Aorta (tissue), 5 donors: ENCODE measurements around the gene ASCC1. TPM values are rescaled to one million over a fixed set of nuclear protein-coding genes. Genes with fewer than 3 reads are reported as not detected.

ENCODE experiments used
- ATAC-seq: fragments of 200-7000 bp; cut with Tn5 transposase; one replicate; pipeline ENCODE4 v1.9.1; 2022; ENCODE audit warnings: moderate library complexity; ENCODE audit not compliant: low FRiP score
- DNase-seq, 2 donors: peaks; one replicate each; pipeline ENCODE4 v3.0.0-alpha.2; 2020
- H3K27ac ChIP-seq, 2 donors: one replicate each; pipeline ENCODE4 v1.5.1; 2013; ENCODE audit warnings: low read length in 2 of 2, mild to moderate bottlenecking in 2 of 2, moderate library complexity in 2 of 2, control low read depth in 1 of 2, inconsistent platforms in 1 of 2, low read depth in 1 of 2
- H3K27me3 ChIP-seq, 2 donors: one replicate each; pipeline ENCODE4 v1.6.1; 2013; ENCODE audit warnings: control low read depth in 1 of 2, low read length in 1 of 2, mild to moderate bottlenecking in 1 of 2, moderate library complexity in 1 of 2; ENCODE audit not compliant: insufficient read depth in 2 of 2, control insufficient read depth in 1 of 2
- H3K36me3 ChIP-seq, 2 donors: one replicate each; pipeline ENCODE4 v1.6.1; 2013; ENCODE audit warnings: control low read depth in 1 of 2, low read length in 1 of 2, mild to moderate bottlenecking in 1 of 2; ENCODE audit not compliant: insufficient read depth in 2 of 2, control insufficient read depth in 1 of 2
- H3K4me1 ChIP-seq, 2 donors: one replicate each; pipeline ENCODE4 v1.6.1; 2013; ENCODE audit warnings: low read length in 2 of 2, control low read depth in 1 of 2, mild to moderate bottlenecking in 1 of 2, moderate library complexity in 1 of 2; ENCODE audit not compliant: insufficient read depth in 2 of 2, control insufficient read depth in 1 of 2
- H3K4me3 ChIP-seq, 2 donors: one replicate each; pipeline ENCODE4 v1.5.1; 2013; ENCODE audit warnings: low read length in 2 of 2, control low read depth in 1 of 2, mild to moderate bottlenecking in 1 of 2
- H3K9me3 ChIP-seq: one replicate; pipeline ENCODE4 v1.6.1; 2013; ENCODE audit warnings: mild to moderate bottlenecking, low read length; ENCODE audit not compliant: control insufficient read depth
- WGBS, 2 donors: extraction: QIAGEN DNeasy Blood & Tissue Kit; methylation state at CpG; one replicate each; pipeline ENCODE4 v1.1.7; 2013; 5-methylcytosine and 5-hydroxymethylcytosine counted together
- intact Hi-C, 2 donors: fragments of 100-400 bp; cut with DNase I; formaldehyde crosslinking; loops; one replicate each; pipeline versions ENCODE4 v1.14.2 to v1.15.0; 2022
- polyA plus RNA-seq, 2 donors: library from polyadenylated mRNA; stranded (reverse); fragments of 200-250 nt; gene quantifications; one replicate each; pipeline ENCODE4 v1.2.3, GENCODE V29; 2013
- total RNA-seq, 2 donors: library from RNA; stranded (reverse); fragmentation: NEBNext Ultra II Directional; extraction: Animal tissue kit (Norgen Biotek cat#: 25700); gene quantifications; one replicate each; pipeline ENCODE4 v1.2.1, GENCODE V29; 2021
- donor health status: healthy with polysubstance abuse.
- donor health status: Bipolar disorder and iron deficiency.
- donor health status: DM: no; HTN: no; CAD: no.
- donor health status: DM: no; HTN: no; CAD: no.
- donor health status: DM: yes; HTN: yes; CAD: no.

Gene ASCC1
- total and polyA plus RNA-seq, 4 donors, result 19.7 to 32.3 (median 22.8) TPM

- Histone ChIP-seq H3K4me1 (no peaks in the 10 kb centered on the region), H3K9me3 (no peaks in the 10 kb centered on the region), H3K4me3 (no peak overlapping the region), H3K27ac (no peak overlapping the region), H3K36me3 (peaks cover 2 to 5% of the 10 kb centered on the region in 2 donors), H3K27me3 (no peaks in the 10 kb centered on the region)
- ATAC-seq, result no peak
- intact Hi-C loops, result no loop called here
- WGBS, 2 donors, result 98 to 99% methylated on average over 10 of the region's 10 CpGs
- DNase-seq, result no peak
Measured at GRCh38 chr10:72099600-72099921, 116.5 kb downstream of the ASCC1 start.

- WGBS, 2 donors, result 93 to 94% methylated on average over 6 of the region's 6 CpGs
- Histone ChIP-seq H3K27ac (no peak overlapping the region), H3K4me3 (no peak overlapping the region), H3K27me3 (no peaks in the 10 kb centered on the region), H3K4me1 (no peaks in the 10 kb centered on the region), H3K9me3 (no peaks in the 10 kb centered on the region), H3K36me3 (peaks cover 2 to 5% of the 10 kb centered on the region in 2 donors)
- intact Hi-C loops, result no loop called here
- DNase-seq, result no peak
- no peak for ATAC-seq
Measured at GRCh38 chr10:72098836-72099599, 117.1 kb downstream of the ASCC1 start.

GRCh38 chr10:72098301-72098835 lies 117.7 kb downstream of the ASCC1 start:
- Histone ChIP-seq H3K4me3 (no peak overlapping the region), H3K36me3 (peaks cover 2 to 5% of the 10 kb centered on the region in 2 donors), H3K9me3 (no peaks in the 10 kb centered on the region), H3K27ac (no peak overlapping the region), H3K4me1 (no peaks in the 10 kb centered on the region), H3K27me3 (no peaks in the 10 kb centered on the region)
- DNase-seq (no peak), ATAC-seq (peak; percentile 15)
- intact Hi-C loops, result no loop called here
- 89 to 98% methylated on average over 3 of the region's 3 CpGs for WGBS, 2 donors

- no peaks in the 10 kb centered on the region for H3K4me1 ChIP-seq
- H3K9me3 ChIP-seq, result no peaks in the 10 kb centered on the region
- H3K4me3 ChIP-seq, result no peak overlapping the region
- no peaks in the 10 kb centered on the region for H3K27me3 ChIP-seq
- WGBS, 2 donors, result 20 to 26% methylated on average over 9 of the region's 9 CpGs
- intact Hi-C loops, result no loop called here
- H3K27ac ChIP-seq, result no peak overlapping the region
- ATAC-seq (no peak), DNase-seq (no peak)
- H3K36me3 ChIP-seq, result peaks cover 2 to 5% of the 10 kb centered on the region in 2 donors
Measured at GRCh38 chr10:72097448-72098300, 118.4 kb downstream of the ASCC1 start.

- Histone ChIP-seq H3K4me1 (no peaks in the 10 kb centered on the region), H3K4me3 (no peak overlapping the region), H3K27ac (no peak overlapping the region), H3K36me3 (peaks cover 4 to 5% of the 10 kb centered on the region in 2 donors), H3K9me3 (no peaks in the 10 kb centered on the region), H3K27me3 (no peaks in the 10 kb centered on the region)
- intact Hi-C loops, result no loop called here
- no peak for ATAC-seq
- DNase-seq, result no peak
- 84 to 87% methylated on average over 9 of the region's 9 CpGs for WGBS, 2 donors
Measured at GRCh38 chr10:72096115-72097000, 119.7 kb downstream of the ASCC1 start.

- Histone ChIP-seq H3K36me3 (peaks cover 0 to 2% of the 10 kb centered on the region in 2 donors), H3K4me1 (no peaks in the 10 kb centered on the region), H3K27ac (no peak overlapping the region), H3K4me3 (no peak overlapping the region), H3K27me3 (no peaks in the 10 kb centered on the region), H3K9me3 (no peaks in the 10 kb centered on the region)
- no peak for DNase-seq
- WGBS, 2 donors, result 97 to 99% methylated on average over 4 of the region's 4 CpGs
- ATAC-seq, result no peak
- intact Hi-C loops, result no loop called here
Measured at GRCh38 chr10:72095195-72095594, 120.9 kb downstream of the ASCC1 start.

- Histone ChIP-seq H3K27me3 (no peaks in the 10 kb centered on the region), H3K9me3 (no peaks in the 10 kb centered on the region), H3K4me3 (no peak overlapping the region), H3K36me3 (peaks cover 0 to 2% of the 10 kb centered on the region in 2 donors), H3K27ac (no peak overlapping the region), H3K4me1 (no peaks in the 10 kb centered on the region)
- DNase-seq (no peak), ATAC-seq (no peak)
- intact Hi-C loops, result no loop called here
- 95 to 97% methylated on average over 2 of the region's 2 CpGs for whole genome bisulfite sequencing, 2 donors
Measured at GRCh38 chr10:72094574-72094973, 121.5 kb downstream of the ASCC1 start.

- no peak for DNase-seq
- Histone ChIP-seq H3K4me1 (no peaks in the 10 kb centered on the region), H3K27ac (no peak overlapping the region), H3K4me3 (no peak overlapping the region), H3K9me3 (no peaks in the 10 kb centered on the region), H3K27me3 (no peaks in the 10 kb centered on the region), H3K36me3 (peaks cover 0 to 2% of the 10 kb centered on the region in 2 donors)
- 73 to 74% methylated on average over 4 of the region's 4 CpGs for WGBS, 2 donors
- intact Hi-C loops, result no loop called here
- ATAC-seq, result no peak
Measured at GRCh38 chr10:72093450-72093849, 122.6 kb downstream of the ASCC1 start.
